VCaP (cell line): ENCODE measurements around the gene SIRT5.

Experiments
- H3K27ac ChIP-seq: fragments of 450-650 bp; 2 replicates; pipeline ENCODE4 v1.5.1; 2017
- TF ChIP-seq, protein P1 (sequence below): fragments of 450-650 bp; conservative IDR thresholded peaks from 2 replicates; pipeline ENCODE4 v1.5.1; 2017; ENCODE audit warnings: mild to moderate bottlenecking, moderate library complexity

Gene SIRT5

DNA sequence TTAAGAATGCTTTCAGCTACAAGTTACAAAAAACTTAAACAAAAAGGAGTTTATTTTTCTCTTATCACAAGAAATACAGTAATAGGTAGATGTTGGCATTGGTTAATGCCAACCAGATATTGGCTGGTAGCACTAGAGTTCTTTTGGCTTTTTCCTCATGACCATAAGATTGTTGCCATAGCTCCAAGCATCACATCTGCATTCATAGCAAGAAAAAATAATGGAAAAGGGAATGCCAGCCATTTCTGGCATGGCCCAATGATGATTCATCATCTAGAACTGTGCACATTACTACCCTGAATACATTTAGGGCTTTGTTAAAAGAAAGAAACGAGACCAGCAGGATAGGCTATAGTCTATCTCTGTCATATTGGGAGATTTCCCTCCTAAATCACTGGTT lies 20.8 kb upstream of the SIRT5 start:
- no peak overlapping the region for H3K27ac ChIP-seq
- TF ChIP-seq, protein P1, sequence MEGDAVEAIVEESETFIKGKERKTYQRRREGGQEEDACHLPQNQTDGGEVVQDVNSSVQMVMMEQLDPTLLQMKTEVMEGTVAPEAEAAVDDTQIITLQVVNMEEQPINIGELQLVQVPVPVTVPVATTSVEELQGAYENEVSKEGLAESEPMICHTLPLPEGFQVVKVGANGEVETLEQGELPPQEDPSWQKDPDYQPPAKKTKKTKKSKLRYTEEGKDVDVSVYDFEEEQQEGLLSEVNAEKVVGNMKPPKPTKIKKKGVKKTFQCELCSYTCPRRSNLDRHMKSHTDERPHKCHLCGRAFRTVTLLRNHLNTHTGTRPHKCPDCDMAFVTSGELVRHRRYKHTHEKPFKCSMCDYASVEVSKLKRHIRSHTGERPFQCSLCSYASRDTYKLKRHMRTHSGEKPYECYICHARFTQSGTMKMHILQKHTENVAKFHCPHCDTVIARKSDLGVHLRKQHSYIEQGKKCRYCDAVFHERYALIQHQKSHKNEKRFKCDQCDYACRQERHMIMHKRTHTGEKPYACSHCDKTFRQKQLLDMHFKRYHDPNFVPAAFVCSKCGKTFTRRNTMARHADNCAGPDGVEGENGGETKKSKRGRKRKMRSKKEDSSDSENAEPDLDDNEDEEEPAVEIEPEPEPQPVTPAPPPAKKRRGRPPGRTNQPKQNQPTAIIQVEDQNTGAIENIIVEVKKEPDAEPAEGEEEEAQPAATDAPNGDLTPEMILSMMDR: no peak

DNA sequence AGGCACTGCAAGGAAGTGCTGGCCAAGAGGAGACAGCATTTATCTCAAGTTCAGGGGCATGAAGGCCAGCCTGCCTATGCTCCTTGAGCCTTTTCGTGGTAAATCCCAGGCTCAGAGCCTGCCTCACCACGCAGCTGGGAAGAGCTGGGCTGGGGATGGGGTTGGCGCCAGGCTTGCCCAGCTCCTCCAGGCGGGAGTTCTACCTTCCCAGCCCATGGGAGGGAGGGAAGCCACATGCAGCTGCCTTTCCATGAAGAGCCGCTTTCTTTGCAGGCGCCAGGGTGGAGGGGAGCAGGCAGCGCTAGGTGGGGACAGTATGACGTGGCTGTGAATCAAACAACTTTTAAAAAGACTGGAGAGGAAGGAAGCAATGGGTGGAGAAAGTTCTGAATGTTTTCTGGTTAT lies 19.5 kb upstream of the SIRT5 start:
- TF ChIP-seq, protein P1: no peak
- H3K27ac ChIP-seq: no peak overlapping the region

DNA sequence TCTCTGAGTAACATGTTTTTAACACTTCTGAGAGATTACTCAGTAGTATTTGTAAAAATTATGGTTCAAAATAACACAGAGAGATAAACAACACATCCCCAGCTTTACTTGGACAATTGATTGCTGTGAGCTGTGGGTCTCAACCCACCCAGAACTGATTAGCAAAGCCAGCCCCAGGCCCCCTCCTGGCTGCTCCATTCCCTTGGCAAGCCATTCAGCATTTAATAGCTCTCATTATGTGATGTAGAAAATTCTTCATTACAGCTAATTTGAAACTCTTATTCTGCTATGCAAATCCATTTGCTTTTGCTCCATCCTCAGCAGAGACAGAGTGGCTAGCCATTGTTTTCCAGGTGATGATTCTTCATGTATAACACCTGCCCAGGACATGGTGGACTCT lies 16.6 kb upstream of the SIRT5 start:
- H3K27ac ChIP-seq: no peak overlapping the region
- TF ChIP-seq, protein P1: no peak

DNA sequence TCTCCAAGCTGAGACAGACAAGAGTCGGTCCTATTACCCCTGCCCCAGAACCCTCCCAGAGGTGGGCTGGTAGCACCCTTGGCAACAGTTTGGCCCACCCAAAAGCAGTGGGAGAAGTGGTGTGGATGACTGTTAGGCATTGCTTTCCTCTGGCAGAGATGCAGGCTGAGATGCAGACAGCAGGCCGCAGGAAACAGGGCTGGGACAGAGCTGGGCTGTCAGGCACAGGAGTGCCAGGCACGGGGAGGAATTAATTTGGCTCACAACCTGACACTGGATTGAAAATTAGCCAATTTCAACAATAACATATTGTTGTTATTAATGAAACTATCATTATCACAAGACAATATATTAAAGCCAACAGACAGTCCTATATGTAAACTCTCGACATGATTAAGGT lies 15.7 kb upstream of the SIRT5 start:
- TF ChIP-seq, protein P1: no peak
- no peak overlapping the region for H3K27ac ChIP-seq

DNA sequence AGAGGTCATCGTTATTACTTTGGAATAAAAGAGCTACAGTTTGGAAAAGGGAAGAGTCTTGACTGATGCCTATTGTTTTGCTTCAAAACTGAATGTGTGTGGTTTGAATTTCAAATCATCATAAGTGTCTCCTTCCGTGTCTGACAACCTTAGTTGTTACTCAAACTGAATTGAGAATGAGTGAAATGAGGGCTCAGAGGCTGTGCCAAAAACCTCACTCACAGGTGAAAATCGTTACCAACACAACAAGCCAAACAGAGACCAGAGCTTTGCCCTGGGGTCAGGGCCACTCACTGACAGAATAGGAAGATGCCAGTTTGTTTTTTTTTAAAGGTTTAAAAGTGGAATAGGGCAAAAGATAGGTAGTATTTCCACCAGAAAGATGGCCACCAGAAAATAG lies 15.2 kb upstream of the SIRT5 start:
- H3K27ac ChIP-seq: no peak overlapping the region
- TF ChIP-seq, protein P1: no peak

DNA sequence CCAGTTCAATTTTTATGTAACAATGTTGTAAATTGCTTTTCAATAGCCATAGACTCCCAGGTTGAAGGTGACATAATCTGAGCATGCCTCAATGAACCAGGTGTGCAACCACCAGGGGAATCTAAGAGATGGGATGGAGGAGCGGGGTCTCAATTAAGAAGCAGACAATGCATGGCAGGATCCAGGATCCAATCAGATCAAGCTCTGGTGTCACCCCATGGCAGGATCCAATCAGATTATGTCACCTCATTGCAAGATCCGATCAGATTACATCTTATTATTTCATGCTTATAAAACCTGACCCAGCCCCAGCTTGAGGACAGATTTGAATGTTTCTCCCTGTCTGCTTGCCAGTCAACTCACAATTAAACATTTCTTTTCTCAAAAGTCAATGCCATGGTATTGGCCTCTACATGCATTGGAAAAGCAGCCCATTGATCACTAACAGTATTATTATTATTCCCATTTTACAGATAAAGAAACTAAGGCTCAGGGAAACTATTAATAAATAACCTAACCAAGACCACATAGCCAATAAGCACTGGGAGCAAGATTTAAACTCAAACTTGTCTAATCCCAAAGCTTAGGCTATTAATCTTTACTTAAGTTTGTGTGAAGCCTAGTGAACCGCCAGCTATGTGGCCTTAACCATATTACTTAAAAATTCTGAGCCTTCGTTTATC lies 14.3 kb upstream of the SIRT5 start:
- TF ChIP-seq, protein P1: no peak
- no peak overlapping the region for H3K27ac ChIP-seq

DNA sequence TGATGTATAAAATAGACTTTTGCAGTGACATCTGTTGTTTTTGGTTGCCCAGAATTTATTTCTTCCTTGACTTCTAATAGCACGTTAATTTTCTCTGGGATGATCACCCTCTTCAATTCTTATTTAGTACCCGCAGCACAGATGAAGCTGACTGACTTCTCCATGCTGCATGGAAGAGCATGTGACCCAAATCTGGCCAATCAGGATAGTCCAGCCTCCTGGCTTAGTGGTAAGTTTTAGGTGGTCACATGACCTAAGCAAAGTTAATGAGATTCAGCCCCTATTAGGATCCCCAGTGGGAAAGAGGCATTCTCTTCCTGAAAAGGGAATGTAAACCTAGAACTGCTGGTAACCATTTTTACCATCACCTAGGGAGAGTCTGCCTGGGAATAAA lies 13.8 kb upstream of the SIRT5 start:
- TF ChIP-seq, protein P1: no peak
- H3K27ac ChIP-seq: no peak overlapping the region
